Measurements from ENCODE around the gene ADAM10. TPM values are rescaled to one million over a fixed set of nuclear protein-coding genes. Genes with fewer than 3 reads are reported as not detected.

The ADAM10 gene
- total RNA-seq, 1 donor from 2014 or later = 48.1 TPM

DNA sequence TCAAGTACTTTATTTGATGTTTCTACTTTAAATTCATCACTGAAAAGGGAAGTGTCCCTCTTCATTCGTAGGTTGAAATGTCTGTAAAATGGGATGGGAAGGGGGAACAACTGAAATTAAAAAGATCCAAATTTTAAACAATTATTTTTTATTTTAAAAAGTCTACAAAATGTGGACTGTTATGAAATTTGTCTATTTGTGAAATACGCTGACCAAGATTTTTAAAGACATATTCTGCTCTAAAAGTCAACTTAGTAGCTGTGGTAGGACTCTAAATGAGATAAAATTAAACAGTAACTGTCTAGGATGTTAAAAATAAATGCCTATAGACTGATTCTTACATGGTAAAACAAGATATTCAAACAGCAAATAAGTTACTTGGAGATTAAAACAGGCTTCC is 67.3 kb downstream of the ADAM10 start:
- no peak for DNase-seq (ENCODE audit: extremely low spot score in 2 of 2)
- H3K9me3 ChIP-seq = no peaks in the 10 kb centered on the region
- no peak overlapping the region for H3K4me3 ChIP-seq
- H3K27me3 ChIP-seq = no peaks in the 10 kb centered on the region
- TF ChIP-seq POLR2AphosphoS5 (IDR thresholded peaks at IDR 0.05; ENCODE audit: insufficient read depth in 1 of 2, low read depth in 1 of 2) (no peak), POLR2A (IDR thresholded peaks at IDR 0.05) (no peak)
- TF ChIP-seq, protein P1, sequence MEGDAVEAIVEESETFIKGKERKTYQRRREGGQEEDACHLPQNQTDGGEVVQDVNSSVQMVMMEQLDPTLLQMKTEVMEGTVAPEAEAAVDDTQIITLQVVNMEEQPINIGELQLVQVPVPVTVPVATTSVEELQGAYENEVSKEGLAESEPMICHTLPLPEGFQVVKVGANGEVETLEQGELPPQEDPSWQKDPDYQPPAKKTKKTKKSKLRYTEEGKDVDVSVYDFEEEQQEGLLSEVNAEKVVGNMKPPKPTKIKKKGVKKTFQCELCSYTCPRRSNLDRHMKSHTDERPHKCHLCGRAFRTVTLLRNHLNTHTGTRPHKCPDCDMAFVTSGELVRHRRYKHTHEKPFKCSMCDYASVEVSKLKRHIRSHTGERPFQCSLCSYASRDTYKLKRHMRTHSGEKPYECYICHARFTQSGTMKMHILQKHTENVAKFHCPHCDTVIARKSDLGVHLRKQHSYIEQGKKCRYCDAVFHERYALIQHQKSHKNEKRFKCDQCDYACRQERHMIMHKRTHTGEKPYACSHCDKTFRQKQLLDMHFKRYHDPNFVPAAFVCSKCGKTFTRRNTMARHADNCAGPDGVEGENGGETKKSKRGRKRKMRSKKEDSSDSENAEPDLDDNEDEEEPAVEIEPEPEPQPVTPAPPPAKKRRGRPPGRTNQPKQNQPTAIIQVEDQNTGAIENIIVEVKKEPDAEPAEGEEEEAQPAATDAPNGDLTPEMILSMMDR (IDR thresholded peaks at IDR 0.05) = no peak
- H3K36me3 ChIP-seq = no peaks in the 10 kb centered on the region
- peaks cover 10% of the 10 kb centered on the region for H3K4me1 ChIP-seq
- intact Hi-C loops (cut with DNase I) = no loop called here
- H3K27ac ChIP-seq = no peak overlapping the region

- H3K27me3 ChIP-seq = no peaks in the 10 kb centered on the region
- H3K36me3 ChIP-seq = no peaks in the 10 kb centered on the region
- H3K4me3 ChIP-seq = no peak overlapping the region
- H3K27ac ChIP-seq = no peak overlapping the region
- no peak for DNase-seq (ENCODE audit: extremely low spot score in 2 of 2)
- TF ChIP-seq POLR2A (IDR thresholded peaks at IDR 0.05) (no peak), POLR2AphosphoS5 (IDR thresholded peaks at IDR 0.05; ENCODE audit: insufficient read depth in 1 of 2, low read depth in 1 of 2) (no peak)
- TF ChIP-seq, protein P1 (IDR thresholded peaks at IDR 0.05) = no peak
- H3K4me1 ChIP-seq = peaks cover 5% of the 10 kb centered on the region
- no peaks in the 10 kb centered on the region for H3K9me3 ChIP-seq
- intact Hi-C loops (cut with DNase I) = no loop called here
Observed at GRCh38 chr15:58678683-58679082, 70.8 kb downstream of the ADAM10 start.

DNA sequence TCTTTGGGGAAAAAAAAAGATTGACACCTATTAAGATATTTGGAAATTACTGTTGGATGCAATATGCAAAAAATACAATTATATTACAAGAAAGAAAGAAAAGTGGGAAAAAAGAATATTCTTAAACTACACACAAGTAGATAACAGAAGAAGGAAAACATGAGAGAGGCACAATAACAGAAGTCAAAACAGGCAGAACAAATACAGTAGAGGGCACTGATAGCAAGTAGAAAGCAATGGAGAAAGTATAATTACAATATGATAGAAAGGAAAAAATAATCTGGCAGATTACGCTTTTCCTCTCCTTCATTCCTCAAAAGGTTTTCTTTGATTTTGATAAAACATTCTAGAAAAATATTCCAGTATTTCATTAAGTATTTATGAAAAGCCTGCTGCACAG is 72.1 kb downstream of the ADAM10 start:
- no peak overlapping the region for H3K27ac ChIP-seq
- no peak overlapping the region for H3K4me3 ChIP-seq
- DNase-seq (ENCODE audit: extremely low spot score in 2 of 2) = no peak

DNA sequence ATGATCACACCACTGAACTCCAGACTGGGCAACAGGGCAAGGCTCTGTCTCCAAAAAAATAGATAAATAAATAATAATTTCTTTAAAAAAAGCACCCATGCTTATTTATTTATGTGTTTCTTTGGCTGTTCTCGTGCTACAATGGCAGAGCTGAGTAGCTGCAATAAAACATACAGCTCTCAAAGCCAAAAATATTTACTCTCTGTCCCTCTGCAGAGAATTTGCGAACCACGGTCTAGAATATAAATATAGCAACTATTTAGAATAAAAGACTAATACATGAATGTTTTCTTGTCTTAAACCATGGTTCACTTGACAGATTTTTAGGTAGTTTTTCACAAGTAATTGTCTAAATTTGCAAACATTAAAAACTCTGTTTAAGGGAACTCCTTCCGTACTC is 72.7 kb downstream of the ADAM10 start:
- intact Hi-C loops (cut with DNase I) = no loop called here
- H3K9me3 ChIP-seq = no peaks in the 10 kb centered on the region
- no peak overlapping the region for H3K4me3 ChIP-seq
- H3K27ac ChIP-seq = no peak overlapping the region
- TF ChIP-seq POLR2AphosphoS5 (IDR thresholded peaks at IDR 0.05; ENCODE audit: insufficient read depth in 1 of 2, low read depth in 1 of 2) = no peak
- TF ChIP-seq, protein P1 (IDR thresholded peaks at IDR 0.05) = no peak
- TF ChIP-seq POLR2A (IDR thresholded peaks at IDR 0.05) = no peak
- no peaks in the 10 kb centered on the region for H3K4me1 ChIP-seq
- H3K27me3 ChIP-seq = no peaks in the 10 kb centered on the region
- no peak for DNase-seq (ENCODE audit: extremely low spot score in 2 of 2)
- H3K36me3 ChIP-seq = no peaks in the 10 kb centered on the region

More for the DNA sequence above, 72.1 kb downstream of the ADAM10 start:
- no peaks in the 10 kb centered on the region for H3K4me1 ChIP-seq
- no peaks in the 10 kb centered on the region for H3K36me3 ChIP-seq
- no peaks in the 10 kb centered on the region for H3K27me3 ChIP-seq
- H3K9me3 ChIP-seq = no peaks in the 10 kb centered on the region
- intact Hi-C loops (cut with DNase I) = no loop called here
- no peak for TF ChIP-seq POLR2AphosphoS5 (IDR thresholded peaks at IDR 0.05; ENCODE audit: insufficient read depth in 1 of 2, low read depth in 1 of 2)
- TF ChIP-seq, protein P1 (IDR thresholded peaks at IDR 0.05) = no peak
- no peak for TF ChIP-seq POLR2A (IDR thresholded peaks at IDR 0.05)

DNA sequence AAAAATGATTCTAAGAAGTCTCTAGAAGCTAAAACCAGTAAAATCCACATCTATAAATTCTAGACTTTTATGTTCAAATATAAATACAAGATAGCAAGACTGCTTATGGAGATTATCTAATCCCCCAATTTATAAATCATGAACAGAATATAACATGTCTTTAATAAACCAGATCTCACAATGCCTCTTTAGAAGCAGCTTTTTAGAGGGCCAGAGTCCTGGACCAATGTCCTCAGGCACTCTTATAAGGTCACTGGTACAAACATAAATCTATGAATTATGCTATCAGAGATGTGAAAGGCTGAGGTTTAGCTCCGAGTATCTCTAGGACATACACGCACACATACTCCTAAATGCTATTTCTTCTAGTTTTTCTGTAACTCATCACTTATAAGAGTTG is 78.3 kb downstream of the ADAM10 start:
- Histone ChIP-seq H3K36me3 (no peaks in the 10 kb centered on the region), H3K27ac (no peak overlapping the region), H3K27me3 (no peaks in the 10 kb centered on the region), H3K4me3 (no peak overlapping the region), H3K4me1 (no peaks in the 10 kb centered on the region), H3K9me3 (no peaks in the 10 kb centered on the region)
- TF ChIP-seq POLR2A (IDR thresholded peaks at IDR 0.05) (no peak), POLR2AphosphoS5 (IDR thresholded peaks at IDR 0.05; ENCODE audit: insufficient read depth in 1 of 2, low read depth in 1 of 2) (no peak)
- TF ChIP-seq, protein P1 (IDR thresholded peaks at IDR 0.05) = no peak
- no peak for DNase-seq (ENCODE audit: extremely low spot score in 2 of 2)
- intact Hi-C loops (cut with DNase I) = no loop called here
